CD14-positive monocyte (primary cell): ENCODE data around the gene RELL1. TPM values are rescaled to one million over a fixed set of nuclear protein-coding genes. Genes with fewer than 3 reads are reported as not detected.

Source experiments
- DNase-seq, 3 donors: peaks; one replicate each; pipeline ENCODE4 v3.0.0-alpha.2; 2011 to 2022
- H2AFZ ChIP-seq: 2 replicates; pipeline ENCODE4 v1.6.0; 2012; ENCODE audit warnings: mild to moderate bottlenecking, low read depth, low read length, inconsistent platforms; ENCODE audit not compliant: insufficient read depth, poor library complexity, severe bottlenecking
- H3K27ac ChIP-seq, 2 donors: 1 replicate in 1 of 2; 2 replicates in 1 of 2; pipeline ENCODE4 v1.5.1; 2012 to 2013; ENCODE audit warnings: low read length in 2 of 2, control low read depth in 1 of 2, inconsistent platforms in 1 of 2, low read depth in 1 of 2, mild to moderate bottlenecking in 1 of 2
- H3K27me3 ChIP-seq, 2 donors: one replicate each; pipeline versions ENCODE4 v1.6.0 to v1.6.1; 2011 to 2013; ENCODE audit warnings: low read length in 2 of 2; ENCODE audit not compliant: control insufficient read depth in 2 of 2, insufficient read depth in 2 of 2
- H3K36me3 ChIP-seq, 2 donors: replicated peaks in 1 of 2; 1 replicate in 1 of 2; 2 replicates in 1 of 2; pipeline versions ENCODE4 v1.5.1 to v1.6.1; 2012 to 2013; ENCODE audit warnings: low read length in 2 of 2, control low read depth in 1 of 2, inconsistent platforms in 1 of 2, mild to moderate bottlenecking in 1 of 2; ENCODE audit not compliant: insufficient read depth in 2 of 2, control insufficient read depth in 1 of 2
- H3K4me1 ChIP-seq, 2 donors: 1 replicate in 1 of 2; 2 replicates in 1 of 2; pipeline versions ENCODE4 v1.5.1 to v1.6.1; 2012 to 2013; ENCODE audit warnings: low read length in 2 of 2, control low read depth in 1 of 2, inconsistent platforms in 1 of 2, mild to moderate bottlenecking in 1 of 2, moderate library complexity in 1 of 2; ENCODE audit not compliant: insufficient read depth in 2 of 2, control insufficient read depth in 1 of 2
- H3K4me2 ChIP-seq: replicated peaks from 2 replicates; pipeline ENCODE3; 2012; ENCODE audit warnings: low read length, moderate library complexity, mild to moderate bottlenecking; ENCODE audit not compliant: poor library complexity, severe bottlenecking; ENCODE audit errors: extremely low read depth
- H3K4me3 ChIP-seq, 3 experiments: fragments of 200-600 bp in 1 of 3; sonication (generic) in 1 of 3; replicated peaks in 1 of 3; 1 replicate in 2 of 3; 2 replicates in 1 of 3; pipeline ENCODE4 v1.5.1; 2011 to 2013; ENCODE audit warnings: low read length in 3 of 3, mild to moderate bottlenecking in 3 of 3, control low read depth in 2 of 3, low read depth in 2 of 3, inconsistent platforms in 1 of 3, moderate library complexity in 1 of 3
- H3K79me2 ChIP-seq: 2 replicates; pipeline ENCODE4 v1.6.0; 2012; ENCODE audit warnings: mild to moderate bottlenecking, control low read depth, inconsistent platforms, low read length, moderate library complexity; ENCODE audit not compliant: insufficient read depth
- H3K9ac ChIP-seq: 2 replicates; pipeline ENCODE4 v1.6.0; 2017; ENCODE audit warnings: low read length, mild to moderate bottlenecking; ENCODE audit not compliant: insufficient read depth, poor library complexity, severe bottlenecking
- H3K9me3 ChIP-seq, 2 donors: replicated peaks in 1 of 2; 1 replicate in 1 of 2; 2 replicates in 1 of 2; pipeline versions ENCODE4 v1.5.1 to v1.6.1; 2012 to 2013; ENCODE audit warnings: low read length in 2 of 2, control low read depth in 1 of 2; ENCODE audit not compliant: control insufficient read depth in 1 of 2, insufficient read depth in 1 of 2
- H4K20me1 ChIP-seq: 2 replicates; pipeline ENCODE4 v1.6.0; 2012; ENCODE audit warnings: mild to moderate bottlenecking, low read length, control low read depth, moderate library complexity; ENCODE audit not compliant: insufficient read depth
- H3K27ac Mint-ChIP-seq, 7 donors: one replicate each; pipeline ENCODE4 v1.8.0; 2020; ENCODE audit warnings: mild to moderate bottlenecking in 7 of 7, mixed read lengths in 7 of 7, moderate library complexity in 6 of 7, inconsistent platforms in 2 of 7
- H3K27me3 Mint-ChIP-seq, 3 donors: one replicate each; pipeline ENCODE4 v1.8.0; 2021 to 2022; ENCODE audit warnings: low read depth in 3 of 3, mild to moderate bottlenecking in 3 of 3, mixed read lengths in 3 of 3, moderate library complexity in 3 of 3, inconsistent platforms in 1 of 3
- H3K36me3 Mint-ChIP-seq, 2 donors: one replicate each; pipeline ENCODE4 v1.8.0; 2020; ENCODE audit warnings: mixed read lengths in 2 of 2, inconsistent platforms in 1 of 2, mild to moderate bottlenecking in 1 of 2
- H3K4me1 Mint-ChIP-seq: one replicate; pipeline ENCODE4 v1.8.0; 2020; ENCODE audit warnings: mild to moderate bottlenecking, mixed read lengths
- H3K4me3 Mint-ChIP-seq, 2 donors: one replicate each; pipeline ENCODE4 v1.8.0; 2020; ENCODE audit warnings: mild to moderate bottlenecking in 2 of 2, mixed read lengths in 2 of 2, moderate library complexity in 1 of 2
- H3K9me3 Mint-ChIP-seq, 7 donors: one replicate each; pipeline ENCODE4 v1.8.0; 2020 to 2022; ENCODE audit warnings: mixed read lengths in 7 of 7, mild to moderate bottlenecking in 6 of 7, moderate library complexity in 6 of 7, inconsistent platforms in 2 of 7
- whole genome bisulfite sequencing: methylation state at CpG from one replicate; pipeline ENCODE4 v1.1.5; 2013; ENCODE audit warnings: missing lambda C conversion rate; ENCODE audit not compliant: insufficient coverage; 5-methylcytosine and 5-hydroxymethylcytosine counted together
- intact Hi-C, 2 donors: fragments of 100-400 bp; cut with micrococcal nuclease; formaldehyde crosslinking; loops; one replicate each; pipeline versions ENCODE4 v1.15.0 to v1.15.1; 2023
- polyA plus RNA-seq, 3 donors: library from polyadenylated mRNA; depleted of rRNA in 1 of 3; unstranded in 2 of 3; stranded (reverse) in 1 of 3; fragments of 300-500 nt in 2 of 3; fragments of >200 nt in 1 of 3; fragmentation: Illumina TruSeq in 2 of 3; gene quantifications; 1 replicate in 2 of 3; 2 replicates in 1 of 3; pipeline ENCODE4 v1.2.3, GENCODE V29; 2012 to 2021
- TF ChIP-seq, protein P1 (sequence below): fragments of 200-600 bp; IDR thresholded peaks from one replicate; pipeline ENCODE4 v1.8.0; 2022; ENCODE audit warnings: antibody characterized with exemption, mild to moderate bottlenecking

RELL1 gene
- polyA plus RNA-seq, 3 donors = 13.3 to 30.2 (median 16.2) TPM

DNA sequence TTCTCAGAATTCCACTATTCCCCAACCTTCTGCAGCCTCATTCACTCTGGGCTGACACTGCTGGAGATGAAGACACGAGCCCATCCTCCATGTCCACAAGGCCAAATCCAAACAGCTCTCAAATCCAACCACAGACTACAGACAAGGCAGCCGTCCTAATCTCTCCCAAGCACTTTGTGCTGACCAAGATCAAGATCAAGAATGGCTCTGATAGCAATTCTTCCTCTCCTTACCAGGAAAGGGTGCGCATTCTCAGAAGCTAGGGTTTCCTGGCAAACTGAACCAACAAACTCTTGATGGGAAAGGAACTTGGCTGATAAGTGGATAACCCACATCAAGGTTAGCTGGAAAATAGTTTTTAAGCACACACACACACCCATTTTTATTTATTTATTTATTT is 26.5 kb downstream of the RELL1 start:
- Mint-ChIP-seq H3K4me1 (peaks cover 32% of the 10 kb centered on the region), H3K4me3 (peak overlapping the region in 1 of 2 donors; percentile 4), H3K27me3 (no peaks in the 10 kb centered on the region), H3K27ac (peak overlapping the region in 1 of 7 donors; percentile 15), H3K9me3 (peaks cover 17 to 29% (median 26%) of the 10 kb centered on the region in 7 donors), H3K36me3 (peaks cover 27 to 57% of the 10 kb centered on the region in 2 donors)
- Histone ChIP-seq H3K4me3 (no peak overlapping the region), H3K9me3 (peaks cover 20 to 28% of the 10 kb centered on the region in 2 donors), H3K36me3 (peaks cover 8 to 39% of the 10 kb centered on the region in 2 donors), H3K27me3 (no peaks in the 10 kb centered on the region), H3K9ac (no peak overlapping the region), H3K27ac (no peak overlapping the region), H3K4me2 (no peak overlapping the region), H4K20me1 (peaks cover 90% of the 10 kb centered on the region), H2AFZ (no peak overlapping the region), H3K4me1 (no peaks in the 10 kb centered on the region), H3K79me2 (peaks cover 99% of the 10 kb centered on the region)
- TF ChIP-seq, protein P1, sequence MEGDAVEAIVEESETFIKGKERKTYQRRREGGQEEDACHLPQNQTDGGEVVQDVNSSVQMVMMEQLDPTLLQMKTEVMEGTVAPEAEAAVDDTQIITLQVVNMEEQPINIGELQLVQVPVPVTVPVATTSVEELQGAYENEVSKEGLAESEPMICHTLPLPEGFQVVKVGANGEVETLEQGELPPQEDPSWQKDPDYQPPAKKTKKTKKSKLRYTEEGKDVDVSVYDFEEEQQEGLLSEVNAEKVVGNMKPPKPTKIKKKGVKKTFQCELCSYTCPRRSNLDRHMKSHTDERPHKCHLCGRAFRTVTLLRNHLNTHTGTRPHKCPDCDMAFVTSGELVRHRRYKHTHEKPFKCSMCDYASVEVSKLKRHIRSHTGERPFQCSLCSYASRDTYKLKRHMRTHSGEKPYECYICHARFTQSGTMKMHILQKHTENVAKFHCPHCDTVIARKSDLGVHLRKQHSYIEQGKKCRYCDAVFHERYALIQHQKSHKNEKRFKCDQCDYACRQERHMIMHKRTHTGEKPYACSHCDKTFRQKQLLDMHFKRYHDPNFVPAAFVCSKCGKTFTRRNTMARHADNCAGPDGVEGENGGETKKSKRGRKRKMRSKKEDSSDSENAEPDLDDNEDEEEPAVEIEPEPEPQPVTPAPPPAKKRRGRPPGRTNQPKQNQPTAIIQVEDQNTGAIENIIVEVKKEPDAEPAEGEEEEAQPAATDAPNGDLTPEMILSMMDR = no peak
- intact Hi-C loops = no loop called here
- 75% methylated on average over 2 of the region's 3 CpGs for WGBS
- no peak for DNase-seq

DNA sequence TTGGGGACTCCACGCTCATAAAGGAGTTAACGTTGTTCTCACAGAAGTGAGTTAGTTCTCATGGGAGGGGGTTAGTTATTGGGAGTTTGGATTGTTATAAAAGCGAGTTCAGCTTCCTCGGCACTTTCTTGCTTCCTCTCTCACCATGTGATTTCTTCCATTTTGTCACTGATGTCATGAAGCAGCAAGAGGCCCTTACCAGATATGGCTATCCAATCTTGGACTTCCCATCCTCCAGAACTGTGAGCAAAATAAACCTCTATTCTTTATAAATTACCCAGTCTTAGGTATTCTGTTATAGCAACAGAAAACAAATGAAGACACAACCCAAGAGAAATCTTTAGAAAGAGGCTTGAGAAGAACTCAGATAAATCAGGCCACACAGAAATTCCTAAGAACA is 29.5 kb downstream of the RELL1 start:
- Mint-ChIP-seq H3K36me3 (peaks cover 30 to 53% of the 10 kb centered on the region in 2 donors), H3K4me3 (no peak overlapping the region), H3K27ac (no peak overlapping the region), H3K9me3 (peaks cover 23 to 40% (median 33%) of the 10 kb centered on the region in 7 donors), H3K4me1 (peaks cover 20% of the 10 kb centered on the region), H3K27me3 (no peaks in the 10 kb centered on the region)
- intact Hi-C loops = no loop called here
- peaks cover 85% of the 10 kb centered on the region for H4K20me1 ChIP-seq
- no peak overlapping the region for H3K9ac ChIP-seq
- H3K4me2 ChIP-seq = no peak overlapping the region
- no peaks in the 10 kb centered on the region for H3K4me1 ChIP-seq
- H3K36me3 ChIP-seq = peaks cover 5 to 49% of the 10 kb centered on the region in 2 donors
- H3K79me2 ChIP-seq = peaks cover 99% of the 10 kb centered on the region
- TF ChIP-seq, protein P1 = no peak
- no peak for DNase-seq
- H2AFZ ChIP-seq = no peak overlapping the region
- H3K27ac ChIP-seq = no peak overlapping the region
- H3K4me3 ChIP-seq = no peak overlapping the region
- 100% methylated on average over 1 of the region's 4 CpGs for WGBS
- peaks cover 26 to 42% of the 10 kb centered on the region in 2 donors for H3K9me3 ChIP-seq
- no peaks in the 10 kb centered on the region for H3K27me3 ChIP-seq
